GM12864 (cell line): ENCODE results near the gene GRIK3.

Experiments used
- DNase-seq: peaks from one replicate; pipeline ENCODE4 v3.0.0-alpha.2; 2011; ENCODE audit warnings: low read depth
- H3K4me3 ChIP-seq: 2 replicates; pipeline ENCODE4 v1.5.1; 2011; ENCODE audit warnings: mild to moderate bottlenecking, low read depth, low read length, control low read depth
- CTCF ChIP-seq: IDR thresholded peaks from 2 replicates; pipeline ENCODE4 v1.5.1; 2011; ENCODE audit warnings: low read depth, mild to moderate bottlenecking, moderate library complexity, low read length, control low read depth, inconsistent platforms; ENCODE audit errors: missing control alignments

The GRIK3 gene

DNA sequence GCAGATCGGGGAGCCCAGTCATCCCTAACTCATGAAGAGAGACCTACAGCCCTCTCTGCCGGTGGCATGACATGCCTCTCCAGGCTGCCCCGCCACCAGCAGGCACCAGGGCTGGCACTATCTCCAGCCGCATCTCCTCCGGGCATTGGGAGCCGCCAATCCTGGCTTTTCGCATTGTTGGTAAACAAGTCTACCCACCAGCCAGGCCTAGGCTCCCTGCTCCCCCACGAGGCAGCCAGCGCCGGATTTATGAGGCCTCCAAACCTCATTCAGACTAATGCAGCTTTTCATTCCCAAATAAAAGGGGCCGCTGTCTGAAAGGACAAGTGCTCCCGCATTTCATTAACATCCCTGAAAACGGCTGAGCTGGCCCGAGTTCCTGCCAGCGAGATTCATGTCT is 3.4 kb upstream of the GRIK3 start:
- H3K4me3 ChIP-seq, result no peak overlapping the region
- TF ChIP-seq CTCF, result no peak
- DNase-seq, result no peak

GRCh38 chr1:37036667-37037053 is 2.3 kb upstream of the GRIK3 start:
- no peak for DNase-seq
- no peak overlapping the region for H3K4me3 ChIP-seq
- no peak for TF ChIP-seq CTCF

DNA sequence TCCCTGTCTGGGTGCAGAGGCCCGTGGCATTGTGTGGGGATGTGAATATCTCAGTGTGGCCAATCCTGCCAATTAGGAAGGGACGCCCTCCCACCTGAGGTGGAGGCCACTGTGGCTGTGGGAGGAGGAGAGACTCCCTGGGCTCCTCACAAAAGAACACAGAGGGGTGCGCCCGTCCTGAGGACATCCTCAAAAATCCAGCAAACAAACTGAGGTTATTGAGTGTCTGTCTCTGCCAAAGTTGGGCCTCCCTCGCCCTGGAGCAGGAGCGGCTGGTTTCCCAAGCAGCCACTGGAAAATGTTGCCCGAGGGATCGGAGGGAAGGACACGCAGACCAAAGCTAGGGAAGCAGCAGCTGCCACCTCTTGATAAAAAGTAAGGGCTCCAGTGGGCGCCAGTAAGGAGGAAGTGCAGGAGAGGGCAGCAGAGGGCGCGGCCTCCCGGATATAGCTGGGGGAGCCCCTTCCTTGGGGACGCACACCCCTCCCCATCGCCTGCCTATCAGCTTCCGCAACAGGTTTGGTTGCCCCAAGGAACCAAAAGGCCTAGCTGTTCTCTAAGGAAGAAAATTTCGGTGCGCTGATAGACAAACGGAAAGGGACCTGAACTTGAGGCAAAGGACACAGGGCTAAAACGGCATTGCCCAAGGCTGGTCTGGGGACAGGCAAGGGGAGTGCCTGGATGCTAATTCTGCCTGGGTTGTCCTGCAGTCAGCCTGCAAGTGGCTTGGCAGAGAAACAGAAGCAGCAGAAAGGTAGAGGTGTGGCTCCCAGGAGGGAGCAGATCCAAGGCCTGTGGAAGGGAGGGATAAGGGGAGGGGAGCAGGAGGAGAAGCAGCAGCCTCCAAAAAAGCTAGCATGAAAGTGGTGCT is 1.7 kb upstream of the GRIK3 start:
- DNase-seq, result no peak

DNA sequence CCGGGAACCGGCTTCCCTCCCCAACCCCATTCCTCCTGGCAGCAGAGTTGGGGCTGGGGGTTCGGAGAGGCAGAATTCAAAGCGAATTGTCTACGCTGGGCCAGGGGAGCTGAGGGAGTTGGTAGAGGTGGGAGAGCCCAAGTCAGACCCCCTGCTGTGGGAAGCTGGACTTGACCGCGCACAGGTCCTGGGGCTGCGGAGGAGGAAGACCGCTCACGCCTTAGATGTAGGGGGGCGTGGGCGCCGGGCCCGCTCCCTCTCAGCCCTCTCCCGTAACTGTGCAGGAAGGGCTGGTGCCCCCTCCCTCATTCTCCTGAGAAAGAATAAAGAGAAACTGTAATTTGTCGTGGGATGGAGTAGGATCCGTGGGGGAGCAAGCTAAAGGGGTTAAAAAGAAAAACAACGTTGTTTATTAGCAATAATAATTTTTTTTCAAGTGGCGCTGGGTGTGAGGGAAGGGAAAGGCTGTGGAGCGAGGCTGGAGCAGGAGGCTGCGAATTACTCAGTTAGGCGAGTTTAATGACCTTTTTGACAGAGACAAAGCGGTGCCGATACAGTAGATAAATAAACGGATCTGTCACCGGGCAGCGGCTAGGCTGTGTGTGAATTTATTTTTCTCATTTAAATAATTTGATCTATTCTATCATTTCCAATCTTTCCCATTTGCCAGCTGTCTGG is 838 bp upstream of the GRIK3 start:
- no peak for TF ChIP-seq CTCF
- no peak overlapping the region for H3K4me3 ChIP-seq
- no peak for DNase-seq

More for the DNA sequence above, 1.7 kb upstream of the GRIK3 start:
- H3K4me3 ChIP-seq, result no peak overlapping the region
- no peak for TF ChIP-seq CTCF

DNA sequence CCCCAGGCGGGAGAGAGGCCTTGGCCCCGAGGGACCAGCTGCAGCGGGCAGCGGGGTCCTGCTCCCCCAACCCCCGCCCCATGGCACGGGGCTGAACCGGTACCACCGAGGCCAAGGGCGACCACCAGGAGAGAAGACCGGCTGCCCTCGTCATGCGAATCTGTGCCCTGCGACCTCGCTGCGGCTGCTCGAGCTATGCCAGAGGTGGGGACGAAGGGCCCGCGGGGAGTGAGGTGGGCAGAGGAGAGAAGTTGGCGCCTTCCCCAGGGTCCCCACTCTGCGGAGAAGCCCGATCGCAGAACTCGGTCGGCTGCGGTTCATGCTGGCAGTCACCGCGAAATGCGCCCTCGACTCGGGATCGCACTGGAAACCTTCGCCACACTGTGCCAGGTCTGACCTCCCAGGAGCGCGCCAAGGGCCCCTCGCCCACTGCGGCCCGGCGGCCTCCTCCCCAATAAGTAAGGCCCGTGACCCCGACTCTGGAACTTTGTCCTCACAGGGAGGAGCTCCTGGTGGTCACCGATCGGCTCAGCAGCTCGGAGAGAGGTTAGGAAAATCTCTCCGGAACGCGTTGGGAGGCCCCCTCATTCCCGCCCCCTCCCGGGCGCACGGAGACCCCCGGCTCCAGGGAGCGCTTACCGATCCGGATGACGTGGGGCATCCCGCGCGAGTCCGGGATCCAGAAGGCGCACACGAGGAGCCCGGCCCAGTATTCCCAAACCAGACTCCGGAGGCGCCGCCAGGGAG is 787 bp downstream of the GRIK3 start:
- DNase-seq, result no peak
- no peak overlapping the region for H3K4me3 ChIP-seq
- no peak for TF ChIP-seq CTCF

DNA sequence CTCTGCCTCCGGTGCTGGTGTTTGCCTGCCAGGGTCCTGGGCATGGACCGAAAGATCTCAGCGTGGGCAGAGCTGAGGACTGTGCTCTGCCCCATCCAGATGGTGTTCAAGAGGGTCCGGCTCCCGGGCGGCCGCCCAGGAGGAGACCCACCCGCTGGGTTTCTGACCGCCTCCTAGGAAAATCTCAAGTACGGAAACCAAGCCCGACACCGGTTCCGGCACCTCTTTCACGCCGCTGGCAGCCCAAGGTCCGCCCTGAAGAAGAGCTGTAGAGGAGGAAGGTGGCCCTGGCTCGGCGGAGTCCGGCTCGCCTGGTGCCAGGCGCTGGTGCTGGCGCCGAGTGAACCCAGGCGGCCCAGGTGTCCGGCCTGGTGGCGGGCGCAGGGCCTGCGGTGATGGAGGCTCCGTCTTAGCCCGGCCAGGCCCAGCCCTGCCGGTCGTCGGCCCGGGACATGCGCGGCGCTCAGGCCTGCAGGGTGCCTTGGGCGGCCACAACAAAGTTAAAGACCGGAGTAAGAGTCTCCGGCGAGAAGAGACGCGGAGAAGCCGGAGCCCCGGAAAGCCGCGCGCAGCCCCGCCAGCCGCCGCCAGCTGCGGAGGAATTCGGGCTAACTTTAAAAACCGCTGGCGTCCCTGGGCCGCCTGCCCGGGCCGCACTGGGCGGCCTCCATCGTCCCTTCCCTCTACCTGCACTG is 1.5 kb downstream of the GRIK3 start:
- no peak overlapping the region for H3K4me3 ChIP-seq
- no peak for DNase-seq
- no peak for TF ChIP-seq CTCF
